K562 (cell line): ENCODE results near the gene CSPG5. TPM values are rescaled to one million over a fixed set of nuclear protein-coding genes. Genes with fewer than 3 reads are reported as not detected.

ENCODE experiments used
- ATAC-seq: fragments of 200-7000 bp; cut with Tn5 transposase; 3 replicates; pipeline ENCODE4 v1.9.1; 2020; ENCODE audit warnings: moderate library complexity
- BruUV-seq: library from RNA; stranded (reverse); fragments of 400-500 nt; replicated peaks from 2 replicates; lab custom pipeline; 2021; lab: Mats Ljungman, UMichigan
- CTCF ChIA-PET: fragments of 300-600 bp; formaldehyde crosslinking; extraction: SDS; loops from one replicate; lab custom pipeline; 2021; ENCODE audit warnings: low intra/inter-chr PET ratio; lab: Yijun Ruan, JAX
- POLR2A ChIA-PET: fragments of 300-600, 350-650 bp; sonication (Branson Sonifier 250); formaldehyde crosslinking; extraction: SDS; loops from one replicate; lab custom pipeline; 2021; ENCODE audit warnings: antibody characterized with exemption, inconsistent platforms; lab: Yijun Ruan, JAX
- DNase-seq, 4 experiments: peaks; one replicate each; pipeline versions ENCODE4 v3.0.0 to v3.0.0-alpha.2; 2011 to 2018; ENCODE audit warnings: low spot score in 3 of 4, mixed read lengths in 3 of 4; ENCODE audit errors: extremely low read depth in 1 of 4
- FAIRE-seq: peaks from 2 replicates; lab custom pipeline; 2011; peaks lifted over from hg19 to GRCh38; lab: Jason Lieb, UNC
- H2AFZ ChIP-seq: 2 replicates; pipeline ENCODE4 v1.6.0; 2011; ENCODE audit warnings: low read depth, low read length, control low read depth, inconsistent platforms
- H3K27ac ChIP-seq: fragments of 200-600 bp; 3 replicates; pipeline ENCODE4 v1.8.0; 2011; ENCODE audit warnings: low read depth, mild to moderate bottlenecking, control low read depth, inconsistent platforms, low read length, moderate library complexity, mixed read lengths; ENCODE audit errors: extremely low read depth
- H3K27me3 ChIP-seq, 2 experiments: fragments of 300-600 bp in 1 of 2; 2 replicates in 1 of 2; 3 replicates in 1 of 2; pipeline versions ENCODE4 v1.6.0 to v1.8.0; 2011; ENCODE audit warnings: inconsistent platforms in 2 of 2, low read length in 2 of 2, mild to moderate bottlenecking in 1 of 2, mixed read lengths in 1 of 2, moderate library complexity in 1 of 2; ENCODE audit not compliant: control insufficient read depth in 2 of 2, insufficient read depth in 2 of 2
- H3K36me3 ChIP-seq: fragments of 300-600 bp; 3 replicates; pipeline ENCODE4 v1.8.0; 2011; ENCODE audit warnings: mild to moderate bottlenecking, low read length, inconsistent platforms; ENCODE audit not compliant: control insufficient read depth, insufficient read depth
- H3K4me1 ChIP-seq, 2 experiments: fragments of 200-600 bp in 1 of 2; replicated peaks in 1 of 2; 2 replicates in 1 of 2; 3 replicates in 1 of 2; pipeline versions ENCODE4 v1.5.1 to v1.8.0; 2011; ENCODE audit warnings: inconsistent platforms in 2 of 2, low read length in 2 of 2, mild to moderate bottlenecking in 1 of 2, mixed read lengths in 1 of 2, moderate library complexity in 1 of 2; ENCODE audit not compliant: control insufficient read depth in 2 of 2, insufficient read depth in 2 of 2
- H3K4me2 ChIP-seq: 2 replicates; pipeline ENCODE4 v1.6.1; 2011; ENCODE audit warnings: low read length, control low read depth, inconsistent platforms, mixed read lengths; ENCODE audit not compliant: insufficient read depth
- H3K4me3 ChIP-seq: fragments of 200-600 bp; sonication (generic), shearing (Covaris generic); 2 replicates; pipeline ENCODE4 v1.5.1; 2016; ENCODE audit warnings: control low read depth, inconsistent platforms
- H3K79me2 ChIP-seq: fragments of 200-600 bp; 3 replicates; pipeline ENCODE4 v1.8.0; 2011; ENCODE audit warnings: low read length, inconsistent platforms; ENCODE audit not compliant: control insufficient read depth, insufficient read depth
- H3K9ac ChIP-seq, 2 experiments: 2 replicates each; pipeline versions ENCODE4 v1.6.0 to v1.6.1; 2011; ENCODE audit warnings: low read depth in 2 of 2, low read length in 2 of 2, control low read depth in 1 of 2, inconsistent platforms in 1 of 2, mild to moderate bottlenecking in 1 of 2, mixed read lengths in 1 of 2; ENCODE audit not compliant: insufficient read depth in 1 of 2
- H3K9me1 ChIP-seq: one replicate; pipeline ENCODE4 v1.6.0; 2011; ENCODE audit warnings: inconsistent platforms, mild to moderate bottlenecking, low read length, moderate library complexity; ENCODE audit not compliant: control insufficient read depth, insufficient read depth
- H3K9me3 ChIP-seq: replicated peaks from 2 replicates; pipeline ENCODE4 v1.5.1; 2011; ENCODE audit warnings: low read depth, low read length, inconsistent platforms; ENCODE audit not compliant: control insufficient read depth, insufficient read depth
- H4K20me1 ChIP-seq: replicated peaks from 2 replicates; pipeline ENCODE4 v1.6.1; 2011; ENCODE audit warnings: low read length, inconsistent platforms, mixed read lengths; ENCODE audit not compliant: control insufficient read depth, insufficient read depth
- CBX3 ChIP-seq, 2 experiments: IDR thresholded peaks; 1 replicate in 1 of 2; 2 replicates in 1 of 2; pipeline ENCODE4 v1.6.1; 2012; ENCODE audit warnings: inconsistent platforms in 2 of 2, low read length in 2 of 2, borderline replicate concordance in 1 of 2, control low read depth in 1 of 2
- DIDO1 ChIP-seq: fragments of 450-650 bp; IDR thresholded peaks from 2 replicates; pipeline ENCODE4 v1.6.1; 2016; ENCODE audit warnings: low read depth, missing biosample characterization, missing genetic modification characterization
- ETV6 ChIP-seq, 3 experiments: fragments of 150-350 bp in 1 of 3; sonication (generic) in 1 of 3; formaldehyde crosslinking in 1 of 3; IDR thresholded peaks; 2 replicates each; pipeline versions ENCODE4 v1.6.1 to v1.8.0; 2014 to 2022; ENCODE audit warnings: borderline replicate concordance in 2 of 3, low read depth in 2 of 3, antibody characterized with exemption in 1 of 3, low read length in 1 of 3, mild to moderate bottlenecking in 1 of 3, missing genetic modification reagents in 1 of 3
- EWSR1 ChIP-seq: fragments of 450-650 bp; IDR thresholded peaks from 2 replicates; pipeline ENCODE4 v1.6.1; 2018; ENCODE audit warnings: borderline replicate concordance, mild to moderate bottlenecking, low read depth, moderate library complexity; ENCODE audit not compliant: partially characterized antibody
- HEY1 ChIP-seq: fragments of 250-450 bp; sonication (Bioruptor Pico); IDR thresholded peaks from 2 replicates; pipeline ENCODE4 v1.5.0; 2020; ENCODE audit warnings: mild to moderate bottlenecking, moderate library complexity, borderline replicate concordance
- KDM1A ChIP-seq, 2 experiments: fragments of 450-650 bp; IDR thresholded peaks; 2 replicates each; pipeline ENCODE4 v1.6.1; 2016; ENCODE audit warnings: mild to moderate bottlenecking in 2 of 2
- NCOA4 ChIP-seq: fragments of 450-650 bp; IDR thresholded peaks from 2 replicates; pipeline ENCODE4 v1.6.1; 2018; ENCODE audit warnings: mild to moderate bottlenecking; ENCODE audit not compliant: partially characterized antibody
- NCOR1 ChIP-seq: fragments of 450-650 bp; IDR thresholded peaks from 2 replicates; pipeline ENCODE4 v1.6.1; 2016; ENCODE audit warnings: mild to moderate bottlenecking, moderate library complexity
- POLR3G ChIP-seq: IDR thresholded peaks from 2 replicates; pipeline ENCODE4 v1.6.1; 2011; ENCODE audit not compliant: insufficient read length, insufficient replicate concordance; ENCODE audit errors: extremely low read depth
- POU5F1 ChIP-seq: fragments of 150-350 bp; IDR thresholded peaks from 2 replicates; pipeline ENCODE4 v1.6.1; 2014; ENCODE audit warnings: borderline replicate concordance, low read length, low read depth, mild to moderate bottlenecking; ENCODE audit not compliant: partially characterized antibody
- RBFOX2 ChIP-seq: fragments of 200-400 bp; formaldehyde crosslinking; IDR thresholded peaks from 2 replicates; pipeline ENCODE4 v1.6.1; 2017; ENCODE audit warnings: low read depth, mild to moderate bottlenecking, low read length, moderate library complexity
- SRSF1 ChIP-seq: fragments of 200-400 bp; formaldehyde crosslinking; IDR thresholded peaks from 2 replicates; pipeline ENCODE4 v1.6.1; 2017; ENCODE audit warnings: mild to moderate bottlenecking, low read depth, low read length, moderate library complexity
- TCFL5 ChIP-seq: fragments of 250-450 bp; sonication (Bioruptor Pico); conservative IDR thresholded peaks from 2 replicates; pipeline ENCODE4 v1.6.1; 2021; ENCODE audit warnings: mild to moderate bottlenecking, moderate library complexity, matching md5 sums
- ZNF551 ChIP-seq: fragments of 250-450 bp; sonication (Bioruptor Pico); IDR thresholded peaks from 2 replicates; pipeline ENCODE4 v1.5.0; 2021; ENCODE audit warnings: mild to moderate bottlenecking, moderate library complexity
- WGBS: fragments of 100-300 bp; shearing (Covaris generic); methylation state at CpG from one replicate; pipeline ENCODE4 v1.1.6; 2016; ENCODE audit warnings: low coverage, mixed read lengths; ENCODE audit not compliant: insufficient coverage; ENCODE audit errors: missing lambda C conversion rate; 5-methylcytosine and 5-hydroxymethylcytosine counted together
- in situ Hi-C: fragments of 300-500 bp; cut with MboI; formaldehyde crosslinking; loops from 4 replicates; pipeline ENCODE4 v1.15.0; 2018; ENCODE audit warnings: inconsistent platforms, mixed read lengths
- intact Hi-C: fragments of 100-400 bp; cut with micrococcal nuclease; formaldehyde crosslinking; loops from 2 replicates; pipeline ENCODE4 v1.14.2; 2022
- polyA plus RNA-seq, 8 experiments: library from polyadenylated mRNA; depleted of rRNA in 4 of 8; stranded (reverse) in 5 of 8; unstranded in 3 of 8; fragments of >200 nt; fragmentation: Nextera tagmentation in 2 of 8; fragmentation: Illumina TruSeq in 1 of 8; extraction: Ambion mirVana in 2 of 8; extraction: Trizol in 1 of 8; gene quantifications; 2 replicates each; pipeline versions ENCODE4 v1.2.1 to v1.2.3, GENCODE V29; 2011 to 2014; ENCODE audit warnings: inconsistent platforms in 1 of 8, missing spikeins in 1 of 8
- total RNA-seq, 7 experiments: library from RNA; depleted of rRNA in 6 of 7; stranded (reverse); fragments of >200 nt in 6 of 7; fragmentation: Illumina TruSeq in 2 of 7; extraction: Trizol in 2 of 7; gene quantifications; 2 replicates each; pipeline versions ENCODE4 v1.2.1 to v1.2.3, GENCODE V29; 2011 to 2021; ENCODE audit warnings: low replicate concordance in 1 of 7
- TF ChIP-seq, protein P1 (sequence below): sonication (generic); formaldehyde crosslinking; IDR thresholded peaks from 2 replicates; pipeline ENCODE4 v1.8.1; 2023; ENCODE audit warnings: mild to moderate bottlenecking, missing genetic modification reagents
- TF ChIP-seq, protein P2 (sequence below): fragments of 450-650 bp; IDR thresholded peaks from 2 replicates; pipeline ENCODE4 v1.6.1; 2016
- TF ChIP-seq, protein P3 (sequence below): sonication (generic); formaldehyde crosslinking; IDR thresholded peaks from 2 replicates; pipeline ENCODE4 v1.8.0; 2022; ENCODE audit warnings: missing genetic modification reagents, mild to moderate bottlenecking, borderline replicate concordance

Gene CSPG5
- total and polyA plus RNA-seq, 9 of the 15 experiments (the other 6 are each of a cell fraction or from before 2014, with no cell fraction given): 0.06 to 3.3 (median 2.4) TPM

DNA sequence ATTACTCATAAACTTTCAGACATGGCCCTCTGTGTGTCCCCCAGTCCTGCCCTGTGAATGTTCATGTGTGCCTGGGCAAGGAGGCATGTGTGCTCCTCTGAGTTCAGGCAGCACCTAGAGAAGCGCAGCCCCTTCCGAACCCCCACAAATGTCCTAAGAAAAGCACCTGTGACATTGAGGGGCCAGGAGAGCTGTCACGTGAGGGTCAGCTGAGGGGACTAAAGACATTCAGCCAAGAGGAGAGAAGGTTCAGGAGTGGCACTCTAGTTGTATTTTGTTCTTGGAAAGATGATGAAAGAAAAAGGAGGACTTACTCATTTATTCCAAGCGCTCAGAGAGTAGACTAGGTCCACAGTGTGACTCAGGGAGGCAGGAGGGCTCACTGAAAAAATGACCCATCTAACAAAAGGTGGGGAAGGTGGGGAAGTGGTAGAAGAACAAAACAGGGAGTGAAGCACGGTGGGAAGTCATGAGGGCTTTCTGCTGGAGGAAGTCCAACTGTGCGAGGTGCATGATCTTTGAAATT is 37.0 kb downstream of the CSPG5 start (continued):
- TF ChIP-seq NCOA4 (no peak), POLR3G (no peak), SRSF1 (no peak)
- TF ChIP-seq, protein P1, sequence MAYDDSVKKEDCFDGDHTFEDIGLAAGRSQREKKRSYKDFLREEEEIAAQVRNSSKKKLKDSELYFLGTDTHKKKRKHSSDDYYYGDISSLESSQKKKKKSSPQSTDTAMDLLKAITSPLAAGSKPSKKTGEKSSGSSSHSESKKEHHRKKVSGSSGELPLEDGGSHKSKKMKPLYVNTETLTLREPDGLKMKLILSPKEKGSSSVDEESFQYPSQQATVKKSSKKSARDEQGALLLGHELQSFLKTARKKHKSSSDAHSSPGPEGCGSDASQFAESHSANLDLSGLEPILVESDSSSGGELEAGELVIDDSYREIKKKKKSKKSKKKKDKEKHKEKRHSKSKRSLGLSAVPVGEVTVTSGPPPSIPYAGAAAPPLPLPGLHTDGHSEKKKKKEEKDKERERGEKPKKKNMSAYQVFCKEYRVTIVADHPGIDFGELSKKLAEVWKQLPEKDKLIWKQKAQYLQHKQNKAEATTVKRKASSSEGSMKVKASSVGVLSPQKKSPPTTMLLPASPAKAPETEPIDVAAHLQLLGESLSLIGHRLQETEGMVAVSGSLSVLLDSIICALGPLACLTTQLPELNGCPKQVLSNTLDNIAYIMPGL (CRISPR knock-in tag): no peak
- TF ChIP-seq, all 486 proteins: peak for 7

DNA sequence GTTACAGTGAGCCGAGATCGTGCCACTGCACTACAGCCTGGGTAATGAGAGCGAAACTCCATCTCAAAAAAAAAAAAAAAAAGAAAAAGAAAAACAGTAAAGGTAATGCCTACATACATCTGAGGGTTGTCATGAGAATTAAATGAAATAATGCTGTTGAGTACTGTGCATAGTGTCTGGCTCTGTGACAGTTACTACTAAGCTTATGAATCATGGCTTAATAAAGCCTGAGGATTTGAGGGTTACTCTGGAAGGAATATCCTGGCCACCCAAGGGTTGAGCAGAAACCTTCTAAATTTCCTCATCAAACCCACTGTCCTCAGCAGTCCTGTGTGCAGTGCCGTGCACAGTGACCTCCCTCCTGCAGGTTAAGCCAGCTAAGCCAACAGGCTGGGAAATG is 38.4 kb downstream of the CSPG5 start:
- Histone ChIP-seq H3K9me1 (no peaks in the 10 kb centered on the region), H3K27me3 (no peaks in the 10 kb centered on the region), H3K36me3 (no peaks in the 10 kb centered on the region), H3K9me3 (no peaks in the 10 kb centered on the region), H4K20me1 (no peaks in the 10 kb centered on the region), H3K27ac (no peak overlapping the region), H3K4me2 (no peak overlapping the region), H3K79me2 (no peaks in the 10 kb centered on the region), H3K9ac (peak overlapping the region in 1 of 2 experiments; percentile 45; a peak in 1 of 4 replicates), H2AFZ (no peak overlapping the region; the same call in 1 of the 2 replicates), H3K4me1 (peaks cover 2 to 25% of the 10 kb centered on the region in 2 experiments; a peak in 3 of 5 replicates), H3K4me3 (no peak overlapping the region)
- POLR2A ChIA-PET: interaction anchor here (0.8 to 1.2 kb wide), 2 partner anchors 8 to 24 kb away, joined by 4 read pairs; no protein-coding TSS in a partner anchor
- in situ Hi-C loops (no loop called here), intact Hi-C loops (no loop called here)
- ATAC-seq (no peak; the same call in 2 of the 3 replicates), FAIRE-seq (no peak), DNase-seq (peak in 1 of 4 experiments; percentile 9)
- CTCF ChIA-PET: no interaction called here
- no TSS peak for BruUV-seq
- WGBS: 79% methylated on average over 4 of the region's 4 CpGs
- TF ChIP-seq, protein P2, sequence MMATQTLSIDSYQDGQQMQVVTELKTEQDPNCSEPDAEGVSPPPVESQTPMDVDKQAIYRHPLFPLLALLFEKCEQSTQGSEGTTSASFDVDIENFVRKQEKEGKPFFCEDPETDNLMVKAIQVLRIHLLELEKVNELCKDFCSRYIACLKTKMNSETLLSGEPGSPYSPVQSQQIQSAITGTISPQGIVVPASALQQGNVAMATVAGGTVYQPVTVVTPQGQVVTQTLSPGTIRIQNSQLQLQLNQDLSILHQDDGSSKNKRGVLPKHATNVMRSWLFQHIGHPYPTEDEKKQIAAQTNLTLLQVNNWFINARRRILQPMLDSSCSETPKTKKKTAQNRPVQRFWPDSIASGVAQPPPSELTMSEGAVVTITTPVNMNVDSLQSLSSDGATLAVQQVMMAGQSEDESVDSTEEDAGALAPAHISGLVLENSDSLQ: no peak
- no peak for TF ChIP-seq ETV6 (IDR thresholded peaks at IDR 0.05; ENCODE audit: borderline replicate concordance in 1 of 2, low read depth in 2 of 2, low read length in 1 of 2)
- no peak for TF ChIP-seq ETV6 (CRISPR knock-in tag; IDR thresholded peaks at IDR 0.05; ENCODE audit: borderline replicate concordance)
- TF ChIP-seq CBX3 (IDR thresholded peaks at IDR 0.05; ENCODE audit: borderline replicate concordance in 1 of 2, low read length in 2 of 2): no peak
- no peak for TF ChIP-seq RBFOX2
- TF ChIP-seq DIDO1 (tag): no peak
- TF ChIP-seq NCOR1: no peak
- no peak for TF ChIP-seq TCFL5 (CRISPR knock-in tag)
- no peak for TF ChIP-seq ZNF551
- TF ChIP-seq EWSR1: no peak
- TF ChIP-seq KDM1A (IDR thresholded peaks at IDR 0.05): no peak
- TF ChIP-seq POU5F1: no peak
- TF ChIP-seq, protein P3, sequence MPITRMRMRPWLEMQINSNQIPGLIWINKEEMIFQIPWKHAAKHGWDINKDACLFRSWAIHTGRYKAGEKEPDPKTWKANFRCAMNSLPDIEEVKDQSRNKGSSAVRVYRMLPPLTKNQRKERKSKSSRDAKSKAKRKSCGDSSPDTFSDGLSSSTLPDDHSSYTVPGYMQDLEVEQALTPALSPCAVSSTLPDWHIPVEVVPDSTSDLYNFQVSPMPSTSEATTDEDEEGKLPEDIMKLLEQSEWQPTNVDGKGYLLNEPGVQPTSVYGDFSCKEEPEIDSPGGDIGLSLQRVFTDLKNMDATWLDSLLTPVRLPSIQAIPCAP: no peak
- no peak for TF ChIP-seq HEY1 (CRISPR knock-in tag)
